ENCODE measurements around the gene TBC1D2B.

DNA sequence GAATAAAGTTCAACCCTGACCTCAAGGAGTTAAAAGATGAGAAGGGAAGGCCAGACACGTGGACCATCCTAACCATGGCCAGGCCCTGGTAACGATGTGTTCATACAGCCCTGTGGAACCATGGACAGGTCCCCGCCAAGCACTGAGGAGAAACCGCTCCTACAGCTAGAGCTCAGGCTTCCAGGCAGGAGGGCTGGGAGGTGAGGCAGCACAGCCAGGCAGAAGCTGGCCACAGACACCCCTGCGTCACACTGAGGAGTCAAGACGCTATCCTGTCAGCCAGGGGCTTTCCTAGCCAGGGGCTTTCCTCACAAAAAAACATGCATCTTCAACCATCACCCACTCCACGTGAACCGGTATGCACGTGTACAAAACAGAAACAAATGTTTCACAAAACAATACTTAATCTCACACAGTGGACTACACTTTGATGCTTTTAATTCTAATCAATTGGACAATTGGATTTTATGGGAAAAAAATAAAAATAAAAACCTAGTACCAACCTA, 73.2 kb downstream of the TBC1D2B start:
- TF ChIP-seq, protein P1, sequence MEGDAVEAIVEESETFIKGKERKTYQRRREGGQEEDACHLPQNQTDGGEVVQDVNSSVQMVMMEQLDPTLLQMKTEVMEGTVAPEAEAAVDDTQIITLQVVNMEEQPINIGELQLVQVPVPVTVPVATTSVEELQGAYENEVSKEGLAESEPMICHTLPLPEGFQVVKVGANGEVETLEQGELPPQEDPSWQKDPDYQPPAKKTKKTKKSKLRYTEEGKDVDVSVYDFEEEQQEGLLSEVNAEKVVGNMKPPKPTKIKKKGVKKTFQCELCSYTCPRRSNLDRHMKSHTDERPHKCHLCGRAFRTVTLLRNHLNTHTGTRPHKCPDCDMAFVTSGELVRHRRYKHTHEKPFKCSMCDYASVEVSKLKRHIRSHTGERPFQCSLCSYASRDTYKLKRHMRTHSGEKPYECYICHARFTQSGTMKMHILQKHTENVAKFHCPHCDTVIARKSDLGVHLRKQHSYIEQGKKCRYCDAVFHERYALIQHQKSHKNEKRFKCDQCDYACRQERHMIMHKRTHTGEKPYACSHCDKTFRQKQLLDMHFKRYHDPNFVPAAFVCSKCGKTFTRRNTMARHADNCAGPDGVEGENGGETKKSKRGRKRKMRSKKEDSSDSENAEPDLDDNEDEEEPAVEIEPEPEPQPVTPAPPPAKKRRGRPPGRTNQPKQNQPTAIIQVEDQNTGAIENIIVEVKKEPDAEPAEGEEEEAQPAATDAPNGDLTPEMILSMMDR (IDR thresholded peaks at IDR 0.05; ENCODE audit: insufficient read depth, low read length, poor library complexity, severe bottlenecking) = no peak
- no peak for TF ChIP-seq EZH2phosphoT487 (conservative IDR thresholded peaks at IDR 0.05; ENCODE audit: low read length)

All from SU-DHL-6 (cell line).